Retinal pigment epithelial cell (primary cell): ENCODE results near the gene LTV1.

ENCODE experiments used
- DNase-seq: peaks from one replicate; pipeline ENCODE4 v3.0.0-alpha.2; 2010; ENCODE audit warnings: low read depth
- H3K4me3 ChIP-seq: 2 replicates; pipeline ENCODE4 v1.5.1; 2011; ENCODE audit warnings: mild to moderate bottlenecking, low read length, control low read depth, moderate library complexity
- CTCF ChIP-seq: conservative IDR thresholded peaks from 2 replicates; pipeline ENCODE4 v1.5.1; 2011; ENCODE audit warnings: low read depth, low read length, control low read depth, inconsistent platforms

Gene LTV1

GRCh38 chr6:143807103-143807772, 35.9 kb upstream of the LTV1 start:
- TF ChIP-seq CTCF = no peak
- DNase-seq = no peak
- H3K4me3 ChIP-seq = no peak overlapping the region

- TF ChIP-seq CTCF = no peak
- DNase-seq = no peak
- H3K4me3 ChIP-seq = no peak overlapping the region
Observed at GRCh38 chr6:143810745-143811144, 32.4 kb upstream of the LTV1 start.

- DNase-seq = no peak
- no peak overlapping the region for H3K4me3 ChIP-seq
- no peak for TF ChIP-seq CTCF
Observed at GRCh38 chr6:143811501-143812157, 31.5 kb upstream of the LTV1 start.

- DNase-seq = no peak
- no peak for TF ChIP-seq CTCF
- no peak overlapping the region for H3K4me3 ChIP-seq
Observed at GRCh38 chr6:143817621-143818020, 25.5 kb upstream of the LTV1 start.

GRCh38 chr6:143821359-143821758, 21.8 kb upstream of the LTV1 start:
- no peak for DNase-seq
- no peak for TF ChIP-seq CTCF
- H3K4me3 ChIP-seq = no peak overlapping the region

GRCh38 chr6:143822584-143823024, 20.5 kb upstream of the LTV1 start:
- no peak for TF ChIP-seq CTCF
- peak; percentile 42 for DNase-seq
- no peak overlapping the region for H3K4me3 ChIP-seq

- H3K4me3 ChIP-seq = no peak overlapping the region
- DNase-seq = no peak
- TF ChIP-seq CTCF = no peak
Observed at GRCh38 chr6:143823548-143823947, 19.6 kb upstream of the LTV1 start.
